Activated naive CD4-positive, alpha-beta T cell treated with anti-CD3 and anti-CD28 coated beads, Interleukin-2, amount 50 U/mL, for 24 hours (primary cell): Measurements from ENCODE around the gene GRB2.
A peak's percentile ranks its signal among the peaks of the same experiment; 100 is the strongest.

Experiments used
- H3K27ac Mint-ChIP-seq: one replicate; pipeline ENCODE4 v1.8.0; 2021; ENCODE audit warnings: mild to moderate bottlenecking, mixed read lengths
- H3K27me3 Mint-ChIP-seq: one replicate; pipeline ENCODE4 v1.8.0; 2021; ENCODE audit warnings: mixed read lengths
- H3K36me3 Mint-ChIP-seq: one replicate; pipeline ENCODE4 v1.8.0; 2021; ENCODE audit warnings: mixed read lengths
- H3K4me1 Mint-ChIP-seq: one replicate; pipeline ENCODE4 v1.8.0; 2021; ENCODE audit warnings: mixed read lengths
- H3K4me3 Mint-ChIP-seq: one replicate; pipeline ENCODE4 v1.8.0; 2021; ENCODE audit warnings: mild to moderate bottlenecking, mixed read lengths
- H3K9me3 Mint-ChIP-seq: one replicate; pipeline ENCODE4 v1.8.0; 2021; ENCODE audit warnings: mixed read lengths

Gene GRB2

DNA sequence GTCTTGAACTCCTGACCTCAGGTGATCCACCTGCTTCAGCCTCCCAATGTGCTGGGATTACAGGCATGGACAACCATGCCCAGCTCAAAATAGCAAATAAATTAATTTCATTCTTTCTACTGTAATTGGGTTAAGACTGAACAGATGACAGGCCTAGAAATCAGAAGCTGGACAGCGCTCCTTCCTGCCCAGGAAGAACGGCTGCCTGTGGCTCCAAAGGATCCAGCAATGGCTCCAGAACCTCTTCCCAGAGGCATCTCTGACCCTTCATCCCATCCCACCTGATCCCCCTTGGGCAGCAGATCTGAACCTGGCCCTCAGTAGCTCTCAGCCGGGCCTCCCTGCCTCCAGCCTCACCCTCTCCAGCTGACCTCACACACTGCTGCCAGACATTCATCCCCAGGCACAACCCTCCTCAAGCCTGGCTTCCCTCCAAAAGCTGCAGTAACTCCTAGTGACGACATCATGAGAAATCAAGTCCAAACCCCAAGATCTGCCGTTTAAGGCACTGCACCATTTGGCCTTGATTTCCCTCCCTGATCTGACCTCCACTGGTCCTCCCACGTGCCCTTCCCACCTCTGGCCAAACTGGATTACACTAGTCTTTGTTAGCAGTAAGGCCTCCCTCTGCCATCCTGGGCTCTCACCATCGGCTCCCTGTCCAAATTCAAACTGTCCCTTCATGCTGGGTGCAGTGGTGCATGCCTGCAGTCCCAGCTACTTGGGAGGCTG lies 131.3 kb downstream of the GRB2 start:
- Mint-ChIP-seq H3K4me1 (peaks cover 32% of the 10 kb centered on the region), H3K9me3 (no peaks in the 10 kb centered on the region), H3K27me3 (no peaks in the 10 kb centered on the region), H3K27ac (no peak overlapping the region), H3K4me3 (peak overlapping the region; percentile 11), H3K36me3 (peaks cover 7% of the 10 kb centered on the region)

DNA sequence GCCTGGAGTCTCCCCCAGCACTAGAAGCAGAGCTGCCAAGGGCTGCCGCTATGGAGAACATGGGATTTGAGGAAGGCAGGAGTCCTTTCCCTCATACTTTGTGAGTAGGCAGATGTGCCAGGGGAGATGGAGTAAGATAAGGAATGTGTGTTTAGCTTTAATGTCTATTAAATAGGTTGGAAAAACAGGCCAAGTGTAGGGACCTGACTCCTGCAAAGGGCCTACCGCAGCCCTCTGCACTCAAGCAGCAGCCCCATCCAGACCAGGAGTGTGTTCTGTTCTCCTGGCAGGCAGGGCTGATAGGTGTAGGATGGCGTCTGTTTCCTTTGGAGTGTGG lies 132.7 kb downstream of the GRB2 start:
- Mint-ChIP-seq H3K27me3 (no peaks in the 10 kb centered on the region), H3K9me3 (no peaks in the 10 kb centered on the region), H3K4me3 (peak overlapping the region; percentile 90), H3K36me3 (peaks cover 7% of the 10 kb centered on the region), H3K4me1 (peaks cover 40% of the 10 kb centered on the region), H3K27ac (peak overlapping the region; percentile 70)

GRCh38 chr17:75271955-75272847 lies 133.3 kb downstream of the GRB2 start:
- peak overlapping the region; percentile 94 for H3K27ac Mint-ChIP-seq
- peaks cover 7% of the 10 kb centered on the region for H3K36me3 Mint-ChIP-seq
- peak overlapping the region; percentile 90 for H3K4me3 Mint-ChIP-seq
- peaks cover 41% of the 10 kb centered on the region for H3K4me1 Mint-ChIP-seq
- H3K9me3 Mint-ChIP-seq = no peaks in the 10 kb centered on the region
- H3K27me3 Mint-ChIP-seq = no peaks in the 10 kb centered on the region

DNA sequence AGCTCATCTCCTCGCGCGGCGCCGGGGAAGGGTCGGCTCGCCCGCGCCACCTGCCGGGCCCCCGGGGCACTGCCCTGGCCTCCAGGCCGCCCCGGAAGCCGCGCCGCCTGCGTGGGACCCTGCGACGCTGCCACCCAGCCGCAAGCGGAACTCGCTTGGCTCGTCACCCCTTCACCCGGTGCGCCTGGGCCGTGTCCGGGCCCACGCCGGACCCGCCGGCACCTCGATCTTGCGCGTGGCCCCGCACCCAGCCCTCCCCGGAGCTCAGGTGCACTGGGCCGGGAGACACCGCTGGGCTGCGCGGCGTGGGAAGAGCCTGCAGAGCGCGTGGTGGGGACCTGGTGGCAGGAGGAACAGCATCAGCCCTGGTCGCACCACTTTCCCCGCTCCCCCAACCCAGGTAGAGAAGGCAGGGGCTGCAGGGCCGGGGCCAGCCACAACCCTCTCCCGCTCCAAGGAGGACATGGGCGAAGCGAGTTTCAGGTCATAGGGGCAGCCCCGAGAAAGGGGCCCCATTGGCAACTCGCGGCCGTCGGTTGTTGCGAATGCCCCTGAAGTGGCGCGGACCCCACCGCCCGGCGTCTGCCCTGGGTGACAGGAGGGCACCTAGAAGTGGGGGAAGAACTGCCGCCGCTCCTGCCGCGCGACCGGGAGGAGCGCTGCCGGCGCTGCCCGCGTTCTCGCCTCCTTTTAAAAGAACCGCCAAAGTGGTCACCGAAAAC lies 134.1 kb downstream of the GRB2 start:
- peak overlapping the region; percentile 90 for H3K4me3 Mint-ChIP-seq

GRCh38 chr17:75270966-75271232 lies 134.6 kb downstream of the GRB2 start, which contains the start of gene MIF4GD:
MIF4GD (minus strand) TSS chr17:75271231; CDS start chr17:75270195, 1,036 bp downstream.
- Mint-ChIP-seq H3K27ac (peak within 1 kb of the TSS; percentile 94), H3K9me3 (no peaks in the 10 kb centered on the region), H3K4me3 (peak within 1 kb of the TSS; percentile 90), H3K4me1 (peaks cover 41% of the 10 kb centered on the region), H3K27me3 (no peaks in the 10 kb centered on the region), H3K36me3 (peaks cover 9% of the 10 kb centered on the region)

More for the DNA sequence above, 134.1 kb downstream of the GRB2 start:
- peaks cover 41% of the 10 kb centered on the region for H3K4me1 Mint-ChIP-seq
- H3K36me3 Mint-ChIP-seq = peaks cover 9% of the 10 kb centered on the region
- H3K9me3 Mint-ChIP-seq = no peaks in the 10 kb centered on the region
- no peaks in the 10 kb centered on the region for H3K27me3 Mint-ChIP-seq
- peak overlapping the region; percentile 94 for H3K27ac Mint-ChIP-seq

DNA sequence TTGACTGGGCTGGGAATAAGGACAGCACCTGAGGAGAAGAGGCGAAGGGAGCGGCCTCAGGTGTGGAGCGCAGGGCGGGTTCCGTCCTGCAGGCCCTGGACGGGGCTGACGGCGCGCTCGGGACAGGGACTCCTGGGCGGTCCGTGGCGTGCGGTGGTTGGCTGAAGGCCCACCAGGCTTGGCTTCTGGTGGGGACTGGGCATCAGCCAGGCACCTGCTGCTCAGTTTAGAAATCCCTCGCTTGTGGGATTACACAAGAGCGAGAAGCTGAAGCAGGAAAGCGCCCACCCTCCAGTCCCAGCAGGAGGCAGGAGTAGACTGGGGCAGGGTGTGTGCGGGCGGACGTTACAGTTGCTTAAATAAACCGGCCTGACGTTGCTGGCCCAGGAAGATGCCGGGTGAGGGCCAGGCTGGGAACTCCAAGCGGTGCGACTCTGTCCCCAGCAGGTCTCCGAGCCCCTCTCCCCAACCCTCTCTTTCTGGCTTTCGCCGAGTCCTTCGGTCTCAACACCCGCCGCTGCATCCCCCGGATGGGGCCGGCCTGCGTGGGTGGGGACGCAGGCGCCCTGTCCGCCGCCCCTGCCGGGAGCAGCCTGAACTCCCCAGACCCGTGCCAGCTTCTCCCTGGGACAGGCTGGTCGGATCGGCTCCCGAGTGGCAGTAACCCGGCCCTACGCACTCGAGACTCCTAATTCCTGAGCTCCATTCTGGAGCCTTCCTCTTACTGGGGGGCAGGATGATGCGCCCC lies 135.1 kb downstream of the GRB2 start:
- Mint-ChIP-seq H3K27ac (peak overlapping the region; percentile 92), H3K9me3 (no peaks in the 10 kb centered on the region), H3K27me3 (no peaks in the 10 kb centered on the region), H3K36me3 (peaks cover 9% of the 10 kb centered on the region), H3K4me3 (peak overlapping the region; percentile 84), H3K4me1 (peaks cover 41% of the 10 kb centered on the region)

DNA sequence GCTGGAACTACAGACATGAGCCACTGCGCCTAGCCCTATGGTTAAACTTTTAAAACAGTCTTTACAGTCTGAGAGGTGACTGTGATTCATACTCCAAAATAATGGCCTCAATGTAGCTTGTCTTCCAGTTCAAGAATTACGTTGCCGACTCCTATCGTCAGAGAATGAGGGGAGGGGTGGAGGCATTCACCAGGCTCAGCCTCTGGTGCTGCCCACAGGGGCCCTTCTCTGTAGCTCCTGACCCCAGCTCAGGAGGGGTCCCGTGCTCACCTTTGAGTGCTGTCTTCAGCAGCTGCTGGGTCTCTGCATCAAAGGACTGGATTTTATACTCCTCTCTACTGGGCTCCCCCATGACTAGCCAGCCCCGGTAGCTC lies 135.6 kb downstream of the GRB2 start:
- Mint-ChIP-seq H3K4me1 (peaks cover 41% of the 10 kb centered on the region), H3K4me3 (peak overlapping the region; percentile 84), H3K27me3 (no peaks in the 10 kb centered on the region), H3K36me3 (peaks cover 9% of the 10 kb centered on the region), H3K9me3 (no peaks in the 10 kb centered on the region), H3K27ac (peak overlapping the region; percentile 92)
